Activated CD8-positive, alpha-beta memory T cell treated with anti-CD3 and anti-CD28 coated beads for 36 hours (primary cell): Measurements from ENCODE around the gene APOL6. TPM values are rescaled to one million over a fixed set of nuclear protein-coding genes. Genes with fewer than 3 reads are reported as not detected.

Experiments used
- CTCF ChIA-PET: fragments of 350-600 bp; sonication (Branson Sonifier 250); formaldehyde crosslinking; loops from one replicate; lab custom pipeline; 2021; ENCODE audit warnings: antibody characterized with exemption; lab: Charles Lee
- POLR2A ChIA-PET: fragments of 350-600 bp; sonication (Branson Sonifier 250); formaldehyde crosslinking; loops from one replicate; lab custom pipeline; 2021; ENCODE audit warnings: antibody characterized with exemption; lab: Charles Lee
- total RNA-seq, 2 experiments: library from RNA; stranded (reverse); gene quantifications; one replicate each; pipeline ENCODE4 v1.2.3, GENCODE V29; 2021

The APOL6 gene
- total RNA-seq, 2 experiments from 2014 or later: 28.5 to 29.1 TPM

GRCh38 chr22:35630891-35631290, 17.4 kb upstream of the APOL6 start:
- CTCF ChIA-PET: interaction anchor here (0.8 kb wide), 1 partner anchor 49 kb away, joined by 3 read pairs; no protein-coding TSS in a partner anchor
- POLR2A ChIA-PET: interaction anchor here (0.5 kb wide), 1 partner anchor 940 kb away, joined by 3 read pairs; no protein-coding TSS in a partner anchor

GRCh38 chr22:35631597-35631996, 16.6 kb upstream of the APOL6 start:
- POLR2A ChIA-PET: no interaction called here
- CTCF ChIA-PET: interaction anchor here (0.7 kb wide), 1 partner anchor 16 kb away, joined by 3 read pairs; the partner anchor contains the start of gene APOL6

- POLR2A ChIA-PET: no interaction called here
- CTCF ChIA-PET: no interaction called here
These were observed 15.3 kb upstream of the APOL6 start for GRCh38 chr22:35632935-35633334.

- CTCF ChIA-PET: no interaction called here
- POLR2A ChIA-PET: interaction anchor here (0.9 kb wide), 1 partner anchor 15 kb away, joined by 3 read pairs; the partner anchor contains the start of gene APOL6
These were observed 14.7 kb upstream of the APOL6 start for GRCh38 chr22:35633520-35633919.

- ChIA-PET CTCF (no interaction called here), POLR2A (interaction anchor here (0.9 kb wide), 1 partner anchor 14 kb away, joined by 3 read pairs; the partner anchor contains the start of gene APOL6)
These were observed 14.2 kb upstream of the APOL6 start for GRCh38 chr22:35634015-35634414.

GRCh38 chr22:35634943-35635540, 13.2 kb upstream of the APOL6 start:
- POLR2A ChIA-PET: no interaction called here
- CTCF ChIA-PET: no interaction called here

- POLR2A ChIA-PET: no interaction called here
- CTCF ChIA-PET: no interaction called here
These were observed 11.0 kb upstream of the APOL6 start for GRCh38 chr22:35637254-35637653.

- ChIA-PET POLR2A (no interaction called here), CTCF (no interaction called here)
These were observed 10.2 kb upstream of the APOL6 start for GRCh38 chr22:35638001-35638400.

- ChIA-PET CTCF (no interaction called here), POLR2A (no interaction called here)
These were observed 9.8 kb upstream of the APOL6 start for GRCh38 chr22:35638410-35638809.

- ChIA-PET CTCF (no interaction called here), POLR2A (interaction anchor here (1.2 kb wide), 1 partner anchor 8 kb away, joined by 3 read pairs; no protein-coding TSS in a partner anchor)
These were observed 6.6 kb upstream of the APOL6 start for GRCh38 chr22:35641494-35642120.

GRCh38 chr22:35642305-35642741, 5.9 kb upstream of the APOL6 start:
- ChIA-PET CTCF (no interaction called here), POLR2A (no interaction called here)

GRCh38 chr22:35643991-35644390, 4.3 kb upstream of the APOL6 start:
- ChIA-PET CTCF (no interaction called here), POLR2A (no interaction called here)

- POLR2A ChIA-PET: no interaction called here
- CTCF ChIA-PET: interaction anchor here (1.3 kb wide), 1 partner anchor 420 kb away, joined by 3 read pairs; no protein-coding TSS in a partner anchor
These were observed 2.6 kb upstream of the APOL6 start for GRCh38 chr22:35645646-35646045.

- ChIA-PET POLR2A (interaction anchor here (0.6 to 2.3 kb wide), 5 partner anchors 7 to 986 kb away, joined by 3 to 29 read pairs (median 5); no protein-coding TSS in a partner anchor), CTCF (interaction anchor here (0.7 to 1.6 kb wide), 5 partner anchors 9 to 32 kb away, joined by 3 to 9 read pairs (median 4); no protein-coding TSS in a partner anchor)
These were observed 844 bp downstream of the APOL6 start for GRCh38 chr22:35649026-35649553.

- ChIA-PET CTCF (interaction anchor here (0.7 to 1.0 kb wide), 2 partner anchors 9 to 32 kb away, joined by 3 to 4 read pairs; no protein-coding TSS in a partner anchor), POLR2A (interaction anchor here (0.6 to 2.3 kb wide), 3 partner anchors 9 to 15 kb away, joined by 3 to 29 read pairs (median 5); no protein-coding TSS in a partner anchor)
These were observed 1.5 kb downstream of the APOL6 start for GRCh38 chr22:35649636-35650250.

GRCh38 chr22:35651085-35651484, 2.8 kb downstream of the APOL6 start:
- CTCF ChIA-PET: interaction anchor here (0.7 kb wide), 1 partner anchor 22 kb away, joined by 3 read pairs; no protein-coding TSS in a partner anchor
- POLR2A ChIA-PET: no interaction called here

GRCh38 chr22:35653824-35654223, 5.6 kb downstream of the APOL6 start:
- ChIA-PET CTCF (no interaction called here), POLR2A (no interaction called here)

GRCh38 chr22:35656284-35656752, 8.1 kb downstream of the APOL6 start:
- ChIA-PET POLR2A (interaction anchor here (0.6 kb wide), 2 partner anchors 8 to 237 kb away, joined by 3 read pairs; no protein-coding TSS in a partner anchor), CTCF (no interaction called here)
